ENCODE measurements around the gene INPP4B.

Gene INPP4B

DNA sequence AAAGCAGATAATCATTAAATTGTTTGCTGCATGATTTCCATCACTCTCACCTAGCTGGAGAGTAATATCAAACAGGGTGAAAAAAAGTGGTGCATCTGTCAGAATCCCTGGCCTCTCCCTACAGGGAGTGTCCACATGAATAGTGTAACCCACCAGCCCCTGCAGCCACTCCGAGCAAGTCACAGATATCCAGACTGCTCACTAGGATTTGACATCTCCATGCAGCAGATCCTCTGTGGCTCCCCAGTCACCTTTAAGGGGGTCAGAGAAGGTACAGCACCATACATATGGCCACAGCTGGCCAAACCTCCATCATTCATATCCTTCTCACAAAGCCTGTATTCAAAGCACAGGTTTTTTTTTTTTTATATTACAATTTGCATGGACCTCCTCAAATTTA is 536.3 kb downstream of the INPP4B start:
- no peak overlapping the region for H3K4me3 ChIP-seq (ENCODE audit: low read length)
- no peak for DNase-seq (ENCODE audit: low read depth, low spot score)

DNA sequence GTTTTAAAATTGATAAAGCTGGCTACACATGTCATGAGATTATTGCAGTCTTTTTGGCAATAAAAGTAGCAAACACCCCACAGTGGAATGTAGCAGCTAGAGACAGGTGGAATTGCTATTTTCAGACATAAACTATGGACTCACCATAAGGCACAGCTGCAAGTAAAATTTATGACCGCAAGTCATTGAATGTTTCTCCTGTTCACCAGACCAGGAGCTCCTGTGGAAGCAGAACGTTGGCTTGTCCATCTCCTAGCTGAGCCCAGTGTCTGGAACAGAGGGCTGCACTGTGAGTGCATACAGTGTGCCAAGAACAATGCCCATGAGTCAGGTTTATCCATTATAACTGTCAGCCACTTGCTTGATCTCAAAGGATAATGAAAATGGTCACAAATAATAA is 538.2 kb downstream of the INPP4B start:
- no peak overlapping the region for H3K4me3 ChIP-seq (ENCODE audit: low read length)
- DNase-seq (ENCODE audit: low read depth, low spot score) = no peak

DNA sequence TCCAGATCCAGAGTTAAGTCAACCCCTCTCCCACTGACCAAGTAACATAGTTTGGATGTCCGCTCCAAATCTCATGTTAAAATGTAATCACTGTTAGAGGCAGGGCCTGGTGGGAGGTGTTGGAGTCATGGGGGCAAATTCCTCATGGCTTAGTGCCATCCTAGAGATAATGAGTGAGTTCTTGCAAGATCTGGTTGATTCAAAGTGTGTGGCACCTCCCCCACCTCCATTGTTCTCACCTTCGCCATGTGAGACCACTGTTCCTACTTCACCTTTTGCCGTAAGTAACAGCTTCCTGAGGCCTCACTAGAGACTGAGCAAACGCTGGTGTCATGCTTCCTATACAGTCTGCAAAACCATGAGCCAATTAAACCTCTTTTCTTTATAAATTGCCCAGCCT is 548.8 kb downstream of the INPP4B start:
- no peak overlapping the region for H3K4me3 ChIP-seq (ENCODE audit: low read length)
- DNase-seq (ENCODE audit: low read depth, low spot score) = no peak

DNA sequence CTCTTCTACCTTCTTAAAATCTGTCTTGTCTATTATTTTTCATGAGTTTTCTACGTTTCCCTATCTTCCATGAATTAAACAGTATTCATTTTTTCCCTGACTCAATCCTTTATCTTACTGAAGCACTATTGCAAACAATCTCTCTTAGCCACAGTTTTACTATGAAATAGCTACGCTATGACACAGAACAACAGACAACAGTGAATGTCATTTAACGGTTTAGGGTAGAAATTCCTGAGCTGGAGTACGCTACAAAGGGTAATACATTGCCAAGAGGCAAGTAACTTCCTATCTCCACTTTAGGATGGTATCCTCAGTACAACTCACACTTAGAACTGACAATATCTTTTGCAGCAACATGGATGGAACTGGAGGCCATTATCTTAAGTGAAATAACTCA is 552.6 kb downstream of the INPP4B start:
- no peak overlapping the region for H3K4me3 ChIP-seq (ENCODE audit: low read length)
- DNase-seq (ENCODE audit: low read depth, low spot score) = no peak

DNA sequence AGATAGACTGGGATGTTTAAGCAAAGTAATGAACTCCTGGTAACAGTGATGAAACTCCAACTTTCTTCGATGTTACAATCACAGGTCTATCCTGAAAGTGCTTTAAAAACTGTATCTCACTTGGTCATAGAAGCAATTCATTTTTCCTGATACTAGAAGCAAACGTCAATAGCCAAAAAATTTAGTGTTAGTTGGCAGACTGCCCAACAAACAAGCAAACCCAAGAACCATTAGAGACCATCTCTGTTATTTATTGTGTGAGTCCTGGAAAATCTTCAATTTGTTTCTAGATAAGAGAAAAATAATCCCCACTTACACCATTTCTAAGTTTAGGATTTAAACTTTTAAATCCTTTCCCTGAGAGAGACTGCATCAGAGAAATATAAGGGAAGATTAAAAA is 553.9 kb downstream of the INPP4B start:
- no peak overlapping the region for H3K4me3 ChIP-seq (ENCODE audit: low read length)
- DNase-seq (ENCODE audit: low read depth, low spot score) = no peak

DNA sequence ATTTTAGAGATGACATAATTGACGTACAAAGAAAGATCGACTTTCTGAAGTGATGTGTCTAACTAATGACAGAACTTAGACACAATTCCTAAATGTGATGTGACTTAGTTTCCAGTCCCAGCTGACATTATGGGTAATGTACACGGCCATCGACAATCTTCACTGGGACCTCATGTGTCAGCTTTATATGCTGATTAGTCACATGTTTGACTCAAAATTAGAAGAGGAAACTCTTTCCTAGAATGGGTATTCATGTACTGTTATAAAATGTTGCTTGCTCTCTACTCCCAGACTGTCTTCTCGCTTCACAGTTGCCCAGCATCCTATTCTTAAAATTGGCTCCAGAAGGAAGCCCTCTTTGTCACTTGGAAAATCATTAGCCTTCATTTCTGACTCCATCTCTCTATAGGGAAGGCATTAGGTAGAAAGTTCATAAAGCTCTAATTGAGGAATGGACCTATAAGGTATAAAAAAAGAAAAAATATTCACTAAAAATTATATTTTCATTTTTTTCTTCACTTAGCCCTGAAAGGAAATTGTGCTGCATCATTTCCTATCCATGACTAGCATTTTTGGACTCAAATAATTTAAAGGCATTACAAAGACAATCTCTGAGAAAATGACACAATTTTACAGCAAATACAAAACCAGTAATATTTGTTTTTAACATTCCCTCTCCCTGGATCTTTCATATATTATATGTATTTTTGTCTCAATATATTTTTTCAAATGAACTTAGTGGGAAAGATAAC is 554.6 kb downstream of the INPP4B start:
- H3K4me3 ChIP-seq (ENCODE audit: low read length) = no peak overlapping the region
- DNase-seq (ENCODE audit: low read depth, low spot score) = no peak

DNA sequence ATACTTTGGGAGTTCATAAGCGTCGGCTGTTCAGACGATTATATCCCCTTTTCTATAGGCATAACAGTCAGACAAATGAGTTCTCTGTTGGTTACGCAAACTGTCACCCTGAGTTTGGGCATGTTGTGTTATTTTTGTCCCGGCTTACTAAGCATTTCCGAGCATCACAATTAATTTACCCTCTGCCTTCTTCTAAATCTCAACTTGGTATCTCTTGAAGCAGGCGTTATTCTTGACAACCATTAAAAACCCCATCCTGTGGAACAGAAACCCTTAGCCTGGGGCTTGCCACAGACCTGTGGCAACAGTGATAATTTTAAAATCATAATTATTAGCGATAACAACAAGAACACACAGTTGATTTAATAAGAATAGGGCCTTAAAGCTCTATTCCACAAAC is 558.7 kb downstream of the INPP4B start:
- no peak overlapping the region for H3K4me3 ChIP-seq (ENCODE audit: low read length)
- no peak for DNase-seq (ENCODE audit: low read depth, low spot score)

DNA sequence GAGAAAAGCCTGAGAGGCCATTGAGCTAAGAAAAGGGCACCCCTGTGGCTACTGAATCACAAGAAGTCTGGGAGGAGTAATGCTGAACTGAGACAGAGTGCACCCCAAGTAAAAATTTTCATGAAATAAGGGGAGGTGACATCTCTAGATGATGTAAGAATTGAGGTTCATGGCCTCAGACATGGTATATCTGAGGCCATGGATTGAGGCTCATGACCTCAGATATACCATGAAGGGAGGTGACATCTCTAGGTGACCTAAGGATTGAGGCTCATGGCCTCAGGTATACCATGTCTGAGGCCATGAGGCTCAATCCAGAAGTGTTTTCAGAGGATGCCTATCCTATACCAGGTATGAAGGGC is 560.9 kb downstream of the INPP4B start:
- no peak overlapping the region for H3K4me3 ChIP-seq (ENCODE audit: low read length)
- no peak for DNase-seq (ENCODE audit: low read depth, low spot score)

DNA sequence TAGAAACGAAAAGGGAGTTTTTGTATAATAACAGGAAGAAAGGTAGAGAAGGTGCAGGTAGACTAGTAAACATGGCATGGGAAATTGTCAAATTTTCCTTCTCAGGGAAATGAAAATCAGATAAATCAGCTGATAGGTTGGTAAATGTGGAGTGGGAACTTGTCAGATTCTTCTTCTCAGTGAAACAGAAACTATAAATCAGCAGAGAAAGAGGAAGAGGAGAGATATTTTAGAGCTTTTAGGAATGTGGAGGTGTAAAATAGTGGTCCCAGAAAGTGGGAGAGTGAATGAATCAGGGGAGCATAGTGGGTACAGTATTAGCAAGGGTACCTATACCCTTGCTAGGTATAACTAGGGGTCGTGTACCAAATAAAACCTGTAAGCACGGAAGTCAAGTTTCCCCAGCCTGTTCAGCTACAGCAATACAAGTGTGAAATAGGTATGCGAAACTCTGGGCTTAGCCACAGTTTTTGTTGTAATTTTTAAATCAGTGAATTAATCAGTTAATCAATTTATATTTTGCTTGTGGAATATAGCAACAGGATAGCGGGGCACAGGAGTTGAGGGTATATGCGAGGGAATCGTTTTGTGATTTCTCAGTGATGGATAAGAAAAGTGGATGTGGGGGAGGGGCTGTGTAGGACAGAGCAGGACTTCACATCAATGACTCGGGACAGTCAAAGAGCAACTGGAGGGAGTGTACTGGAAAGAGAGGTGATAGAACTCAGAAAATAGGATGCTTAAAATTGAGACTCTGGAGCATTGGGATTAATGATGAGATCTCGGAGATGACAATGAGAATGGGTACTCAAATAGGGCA is 561.5 kb downstream of the INPP4B start:
- DNase-seq (ENCODE audit: low read depth, low spot score) = no peak
- no peak overlapping the region for H3K4me3 ChIP-seq (ENCODE audit: low read length)

DNA sequence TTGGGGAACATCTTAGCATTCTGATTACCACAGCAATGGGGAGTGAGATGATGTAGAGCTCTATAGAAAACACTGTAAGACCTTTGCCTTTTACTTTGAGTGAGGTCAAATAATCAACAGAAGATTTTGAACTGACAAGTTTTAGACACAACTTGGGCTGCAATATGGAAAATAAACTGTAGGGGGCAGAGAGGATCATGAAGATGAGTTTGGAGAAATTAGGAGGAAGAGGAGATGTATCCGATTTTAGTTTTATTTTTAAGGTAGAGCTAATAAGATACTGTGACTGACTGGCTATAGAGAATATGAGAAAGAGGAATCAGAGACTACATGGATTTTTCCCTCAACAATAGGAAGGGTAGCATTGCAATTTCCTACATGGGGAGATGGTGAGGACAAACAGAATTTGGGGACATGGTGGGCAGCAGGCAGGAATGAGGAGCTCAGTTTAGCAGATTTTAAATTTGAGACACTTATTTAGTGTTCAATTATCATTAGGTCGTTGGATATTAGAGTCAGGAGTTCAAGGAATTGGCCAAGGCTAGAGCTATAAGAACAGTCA is 563.1 kb downstream of the INPP4B start:
- H3K4me3 ChIP-seq (ENCODE audit: low read length) = no peak overlapping the region
- DNase-seq (ENCODE audit: low read depth, low spot score) = peak; percentile 17

DNA sequence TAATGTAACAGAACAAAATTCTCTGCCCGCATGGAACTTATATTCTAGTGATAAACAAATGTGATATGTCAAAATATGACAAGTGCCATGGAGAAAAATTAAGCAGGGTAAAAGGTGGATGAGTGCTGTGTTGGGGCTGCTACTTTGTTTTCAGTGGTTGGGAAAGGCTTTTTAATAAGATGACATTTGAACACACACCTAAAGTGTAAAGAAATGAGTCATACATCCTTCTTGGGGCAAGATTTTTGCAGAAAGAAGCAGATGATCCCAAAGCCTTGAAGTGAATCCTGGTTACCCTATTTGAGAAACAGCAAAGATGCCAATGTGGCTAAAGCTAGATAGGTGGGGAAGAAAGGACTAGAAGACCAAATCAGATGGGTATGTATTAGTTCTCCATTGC is 564.1 kb downstream of the INPP4B start:
- no peak overlapping the region for H3K4me3 ChIP-seq (ENCODE audit: low read length)
- DNase-seq (ENCODE audit: low read depth, low spot score) = no peak

DNA sequence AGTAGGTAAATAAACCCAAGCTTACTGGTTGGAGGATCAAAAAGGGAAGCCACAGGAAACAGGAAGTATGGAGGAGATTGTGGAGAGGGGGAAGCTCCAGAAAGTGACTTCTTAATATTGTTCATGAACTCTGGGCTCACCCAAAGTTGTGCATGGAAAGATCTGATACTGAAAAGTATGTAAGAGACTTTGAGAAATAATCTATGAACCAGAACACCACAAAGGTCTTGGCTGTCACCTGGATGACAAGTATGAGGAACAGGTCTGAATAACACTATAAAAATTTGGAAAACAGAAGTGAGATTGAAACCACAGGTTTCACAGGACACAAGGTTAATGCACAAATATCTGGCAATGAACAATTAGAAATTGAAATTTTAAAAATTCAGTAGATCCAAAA is 567.4 kb downstream of the INPP4B start:
- no peak overlapping the region for H3K4me3 ChIP-seq (ENCODE audit: low read length)
- no peak for DNase-seq (ENCODE audit: low read depth, low spot score)

DNA sequence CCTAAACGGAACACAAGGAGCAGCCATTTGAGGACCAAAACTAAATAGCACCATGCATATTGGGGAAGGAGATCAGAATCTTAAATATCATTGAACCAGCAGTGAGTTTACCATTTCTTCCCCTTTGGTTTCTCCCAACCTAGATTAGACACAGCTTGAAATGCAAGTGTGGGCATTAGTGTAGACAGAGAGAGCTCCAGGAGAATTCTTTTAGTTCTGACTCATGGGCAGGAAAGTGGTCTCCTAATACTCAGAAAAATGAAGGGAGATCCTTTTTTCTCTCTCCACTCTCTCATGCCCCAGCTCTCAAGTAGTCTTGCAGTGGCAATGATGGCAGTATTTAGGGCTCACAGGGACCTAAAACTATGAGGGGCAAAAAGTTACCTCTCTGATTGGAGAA is 567.9 kb downstream of the INPP4B start:
- no peak for DNase-seq (ENCODE audit: low read depth, low spot score)

DNA sequence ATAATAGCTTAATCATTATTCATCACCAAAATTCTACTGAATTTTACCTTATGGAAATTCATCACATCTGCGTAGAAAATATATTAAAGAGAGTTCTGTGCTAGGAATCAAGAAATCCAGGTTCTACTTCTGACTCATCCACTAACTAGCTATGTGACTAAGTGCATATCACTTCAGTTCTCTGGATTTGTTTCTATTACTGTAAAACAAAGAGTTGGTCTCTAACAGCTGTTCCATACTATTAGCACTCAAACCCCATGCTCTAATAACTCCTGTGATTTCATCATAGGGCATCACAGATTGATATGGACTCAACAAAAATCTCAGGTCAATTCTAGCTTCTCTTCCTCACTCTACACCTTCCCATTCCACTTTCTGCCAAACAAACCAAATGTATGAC is 572.0 kb downstream of the INPP4B start:
- DNase-seq (ENCODE audit: low read depth, low spot score) = no peak
- H3K4me3 ChIP-seq (ENCODE audit: low read length) = no peak overlapping the region

More for the DNA sequence above, 567.9 kb downstream of the INPP4B start:
- no peak overlapping the region for H3K4me3 ChIP-seq (ENCODE audit: low read length)

DNA sequence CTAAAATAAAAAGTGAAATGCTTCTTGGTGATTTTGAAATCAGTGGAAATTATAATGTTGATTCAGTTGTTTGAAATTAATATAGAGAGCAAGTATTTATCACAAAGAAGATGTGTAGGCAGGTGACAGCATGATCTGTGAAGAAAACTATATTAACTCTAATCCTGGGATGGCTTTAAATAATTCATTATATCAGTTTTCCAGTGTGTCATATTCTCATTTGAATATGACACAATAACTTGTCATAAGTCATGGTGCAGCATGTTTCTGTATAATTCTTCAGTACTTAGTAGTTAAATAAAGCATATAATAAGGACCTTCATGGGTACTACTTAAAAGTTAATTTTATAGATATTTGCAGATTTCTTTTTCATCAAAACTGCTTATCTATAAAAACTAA is 573.6 kb downstream of the INPP4B start:
- DNase-seq (ENCODE audit: low read depth, low spot score) = no peak
- no peak overlapping the region for H3K4me3 ChIP-seq (ENCODE audit: low read length)

DNA sequence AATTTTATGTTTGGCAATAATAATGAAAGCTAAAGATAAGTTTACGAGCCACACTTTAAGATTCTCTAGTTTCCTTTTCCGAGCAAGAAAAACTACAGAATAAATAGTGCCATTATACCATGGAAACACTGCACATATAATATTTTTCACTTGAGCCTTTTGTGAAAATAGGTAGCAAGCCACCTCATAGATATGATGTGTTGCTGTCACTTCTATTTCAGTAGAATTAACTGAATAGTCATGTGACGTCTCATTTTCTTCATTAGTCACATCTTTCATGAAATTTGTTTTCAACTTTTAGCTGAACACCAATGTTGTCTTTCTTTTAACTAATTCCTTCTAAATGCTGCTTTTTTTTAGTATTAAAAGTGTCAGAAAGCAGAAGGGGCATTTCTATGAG is 574.3 kb downstream of the INPP4B start:
- H3K4me3 ChIP-seq (ENCODE audit: low read length) = no peak overlapping the region
- DNase-seq (ENCODE audit: low read depth, low spot score) = no peak

DNA sequence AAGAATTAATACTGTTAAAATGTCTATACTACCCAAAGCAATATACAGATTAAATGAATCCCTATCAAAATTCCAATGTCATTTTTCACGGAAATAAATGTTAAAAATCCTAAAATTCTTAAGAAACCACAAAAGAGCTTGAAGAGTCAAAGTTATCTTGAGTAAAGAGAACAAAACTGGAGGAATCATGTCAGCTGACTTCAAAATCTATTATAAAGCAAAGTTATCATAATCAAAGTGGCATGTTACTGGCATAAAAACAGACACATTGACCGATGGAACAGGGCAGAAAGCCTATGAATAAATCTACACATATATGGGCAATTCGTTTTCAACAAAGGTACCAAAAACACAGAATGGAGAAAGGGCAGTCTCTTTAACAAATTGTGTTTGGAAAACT is 579.0 kb downstream of the INPP4B start:
- no peak overlapping the region for H3K4me3 ChIP-seq (ENCODE audit: low read length)
- DNase-seq (ENCODE audit: low read depth, low spot score) = no peak

DNA sequence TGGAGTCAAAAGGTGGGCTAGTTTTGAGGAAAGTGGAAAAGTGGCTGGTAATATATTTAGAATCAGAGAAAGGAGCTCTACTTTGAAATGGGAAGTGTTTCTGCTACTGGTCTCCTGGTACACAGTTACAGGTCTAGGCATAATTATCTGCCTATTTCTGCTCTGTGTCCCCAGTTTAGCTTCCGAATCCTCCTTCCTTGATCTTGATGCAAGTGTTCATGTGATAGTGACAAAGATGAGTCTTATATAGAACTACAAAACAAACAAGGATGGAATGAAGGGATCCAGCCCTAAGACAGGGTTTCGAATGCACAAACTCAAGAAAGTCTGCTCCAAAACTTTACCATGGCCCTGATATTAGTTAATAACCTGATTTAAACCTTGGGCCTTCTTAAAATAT is 580.2 kb downstream of the INPP4B start:
- no peak overlapping the region for H3K4me3 ChIP-seq (ENCODE audit: low read length)
- DNase-seq (ENCODE audit: low read depth, low spot score) = no peak

DNA sequence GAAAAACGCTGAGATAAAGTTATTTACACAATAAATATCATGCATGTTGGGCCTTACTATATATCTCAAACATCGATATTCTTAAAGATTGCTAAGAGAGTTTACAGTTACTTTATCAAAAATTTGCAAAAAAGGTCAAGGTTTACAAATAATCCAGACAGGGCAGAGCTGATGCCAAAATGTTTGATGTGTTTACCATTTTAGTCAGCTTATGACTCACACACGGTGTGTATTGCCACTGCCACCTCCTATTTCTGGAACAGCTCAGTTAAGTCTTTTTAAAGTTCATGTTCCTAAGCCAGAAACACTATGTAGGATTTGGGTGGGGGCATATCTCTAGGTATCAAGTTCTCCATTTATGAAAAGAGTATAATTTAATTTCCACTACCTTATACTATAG is 580.6 kb downstream of the INPP4B start:
- no peak overlapping the region for H3K4me3 ChIP-seq (ENCODE audit: low read length)
- no peak for DNase-seq (ENCODE audit: low read depth, low spot score)

DNA sequence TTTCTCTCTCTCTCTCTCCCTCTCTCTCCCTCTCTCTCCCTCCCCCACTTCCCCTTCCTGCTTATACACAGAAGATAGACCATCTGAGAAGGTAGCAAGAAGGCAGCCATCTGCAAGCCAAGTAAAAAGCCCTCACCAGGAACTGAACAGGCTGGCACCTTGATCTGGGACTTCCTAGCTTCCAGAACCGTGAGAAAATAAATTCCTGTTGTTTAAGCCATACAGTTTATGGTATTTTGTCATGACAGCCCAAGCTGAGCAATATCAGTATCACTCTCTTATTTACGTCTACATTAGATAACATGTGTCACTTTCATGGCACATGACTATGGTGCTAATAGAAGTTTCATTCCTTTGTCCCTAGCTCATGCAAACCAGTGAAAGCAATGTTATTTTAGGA is 581.1 kb downstream of the INPP4B start:
- no peak overlapping the region for H3K4me3 ChIP-seq (ENCODE audit: low read length)

DNA sequence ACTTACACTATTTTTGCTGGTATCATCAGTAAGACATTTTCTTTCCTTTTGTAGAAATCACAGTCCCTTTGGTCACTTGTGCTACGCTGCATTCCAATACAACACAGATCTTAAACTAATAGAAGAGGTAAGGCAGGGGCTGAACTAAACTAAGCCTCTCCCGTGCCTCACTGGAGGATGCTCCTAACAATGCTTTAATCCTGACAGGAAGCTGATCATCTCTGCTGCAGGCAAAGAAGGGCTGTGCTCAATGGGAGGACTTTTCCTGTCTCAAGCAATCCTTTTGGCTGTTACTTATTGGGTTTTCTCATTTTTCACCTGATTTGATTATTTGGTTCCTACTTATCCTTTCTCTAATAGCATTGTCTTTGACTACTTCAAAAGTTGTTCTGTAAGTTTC is 583.1 kb downstream of the INPP4B start:
- DNase-seq (ENCODE audit: low read depth, low spot score) = no peak

More for the DNA sequence above, 581.1 kb downstream of the INPP4B start:
- no peak for DNase-seq (ENCODE audit: low read depth, low spot score)

More for the DNA sequence above, 583.1 kb downstream of the INPP4B start:
- H3K4me3 ChIP-seq (ENCODE audit: low read length) = no peak overlapping the region
